RPMI8226 (cell line): ENCODE data around the gene SLC12A6.

Experiments used
- DNase-seq: peaks from one replicate; pipeline ENCODE4 v3.0.0-alpha.2; 2015

SLC12A6 gene

GRCh38 chr15:34182942-34183341 is 154.6 kb downstream of the SLC12A6 start:
- no peak for DNase-seq
